HG02759 (cell line): ENCODE data around the gene TAS2R40.

ENCODE experiments used
- ATAC-seq: cut with Tn5 transposase; IDR thresholded peaks from one replicate; pipeline ENCODE4 v1.9.1; 2021; ENCODE audit warnings: mild to moderate bottlenecking, moderate library complexity; ENCODE audit not compliant: unreplicated experiment

Gene TAS2R40

DNA sequence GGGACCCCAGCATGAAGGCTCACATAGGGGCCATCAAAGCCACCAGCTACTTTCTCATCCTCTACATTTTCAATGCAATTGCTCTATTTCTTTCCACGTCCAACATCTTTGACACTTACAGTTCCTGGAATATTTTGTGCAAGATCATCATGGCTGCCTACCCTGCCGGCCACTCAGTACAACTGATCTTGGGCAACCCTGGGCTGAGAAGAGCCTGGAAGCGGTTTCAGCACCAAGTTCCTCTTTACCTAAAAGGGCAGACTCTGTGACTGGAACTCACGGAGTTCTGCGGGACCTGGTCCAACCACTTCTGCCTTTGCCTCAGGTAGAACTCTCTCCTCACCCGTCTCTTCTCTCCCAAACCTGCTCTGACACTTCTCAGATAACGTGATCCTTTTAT is 945 bp downstream of the TAS2R40 start:
- no peak for ATAC-seq

DNA sequence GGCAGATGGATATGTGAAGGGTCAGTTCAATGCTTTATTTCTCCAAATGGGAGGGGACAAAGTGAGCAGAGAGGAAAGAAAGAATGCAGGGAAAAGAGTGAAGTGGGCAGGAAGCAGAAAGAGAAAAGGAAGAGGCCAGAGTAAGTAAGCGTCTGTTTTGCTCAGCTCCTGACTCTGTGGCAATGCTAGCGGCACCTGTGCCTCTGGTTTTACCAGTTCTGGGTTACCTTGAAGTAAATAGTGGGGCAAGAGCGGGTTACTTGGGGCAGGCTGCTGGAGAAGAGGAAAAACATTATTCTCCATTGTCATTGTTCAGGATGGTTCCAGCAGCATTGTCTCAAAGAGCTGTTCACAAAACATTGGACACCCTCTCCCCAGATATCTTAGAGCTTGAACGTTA is 1.9 kb downstream of the TAS2R40 start:
- ATAC-seq = no peak

DNA sequence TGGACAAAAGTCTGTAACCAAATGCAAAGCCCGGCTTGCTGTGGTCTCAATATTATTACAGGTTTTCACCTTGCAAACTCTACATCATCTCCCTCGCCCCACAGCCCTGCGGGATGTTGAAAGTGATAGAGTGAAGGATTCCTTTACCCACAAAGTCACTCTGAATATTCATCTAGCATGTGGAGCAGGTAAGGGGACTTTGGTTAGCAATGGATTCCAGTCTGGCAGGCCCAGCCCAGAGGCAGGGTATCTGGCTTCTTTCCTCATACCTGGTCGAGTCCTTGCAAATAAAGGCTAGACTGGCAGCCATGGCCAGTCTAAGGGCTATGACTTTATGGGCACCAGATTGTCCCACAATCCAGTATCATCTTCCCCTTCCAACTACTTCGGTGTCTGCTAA is 3.2 kb downstream of the TAS2R40 start:
- ATAC-seq = no peak

DNA sequence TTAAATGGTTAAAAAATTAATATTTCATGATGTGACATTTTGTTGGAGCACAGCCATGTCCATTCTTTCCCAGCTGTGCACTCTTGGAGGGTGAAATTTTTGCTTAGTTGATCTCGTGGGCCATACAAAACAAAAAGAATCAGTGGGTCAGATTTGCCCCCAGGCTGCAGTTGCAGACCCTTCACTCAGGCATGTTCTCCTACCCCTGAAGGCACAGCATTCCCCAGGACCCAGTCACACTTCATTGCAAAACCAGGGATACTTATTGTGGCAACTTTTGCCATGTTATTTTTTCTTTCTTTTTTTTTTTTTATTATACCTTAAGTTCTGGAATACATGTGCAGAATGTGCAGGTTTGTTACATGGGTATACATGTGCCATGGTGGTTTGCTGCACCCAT is 6.0 kb downstream of the TAS2R40 start:
- no peak for ATAC-seq

DNA sequence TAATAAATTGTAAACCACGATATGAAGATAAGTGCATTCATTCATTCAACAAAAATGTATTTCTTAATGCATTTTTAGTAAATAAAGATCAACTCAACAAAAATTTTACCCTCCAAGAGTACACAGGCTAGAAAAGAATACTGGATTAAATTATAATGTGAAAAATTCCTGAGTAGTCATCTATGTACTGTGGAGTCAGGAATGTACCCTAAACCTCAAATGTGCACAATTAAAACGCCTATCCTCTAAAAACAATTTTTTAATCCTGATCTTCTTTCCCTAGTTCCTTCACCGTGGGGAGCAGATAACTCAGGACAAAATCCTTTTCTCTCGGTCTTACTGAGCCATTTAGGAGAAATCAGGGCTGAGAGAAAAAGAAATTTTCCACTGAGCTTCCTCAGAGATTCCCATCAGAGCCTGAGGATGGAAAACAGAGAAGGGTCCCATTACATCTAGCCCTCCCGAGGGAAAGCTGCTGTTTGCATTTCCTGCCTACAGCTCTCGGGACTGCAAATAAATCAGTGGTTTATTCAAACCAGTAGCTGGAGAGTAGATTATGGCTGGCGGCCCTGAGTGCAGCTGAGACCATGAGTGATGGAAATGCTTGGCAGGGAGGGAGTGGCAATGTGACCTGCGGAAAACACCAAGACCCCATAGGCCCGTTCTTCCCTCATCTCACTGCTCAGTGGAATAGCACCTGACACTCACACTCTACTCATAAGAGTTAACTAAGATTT is 7.4 kb downstream of the TAS2R40 start:
- ATAC-seq = no peak

DNA sequence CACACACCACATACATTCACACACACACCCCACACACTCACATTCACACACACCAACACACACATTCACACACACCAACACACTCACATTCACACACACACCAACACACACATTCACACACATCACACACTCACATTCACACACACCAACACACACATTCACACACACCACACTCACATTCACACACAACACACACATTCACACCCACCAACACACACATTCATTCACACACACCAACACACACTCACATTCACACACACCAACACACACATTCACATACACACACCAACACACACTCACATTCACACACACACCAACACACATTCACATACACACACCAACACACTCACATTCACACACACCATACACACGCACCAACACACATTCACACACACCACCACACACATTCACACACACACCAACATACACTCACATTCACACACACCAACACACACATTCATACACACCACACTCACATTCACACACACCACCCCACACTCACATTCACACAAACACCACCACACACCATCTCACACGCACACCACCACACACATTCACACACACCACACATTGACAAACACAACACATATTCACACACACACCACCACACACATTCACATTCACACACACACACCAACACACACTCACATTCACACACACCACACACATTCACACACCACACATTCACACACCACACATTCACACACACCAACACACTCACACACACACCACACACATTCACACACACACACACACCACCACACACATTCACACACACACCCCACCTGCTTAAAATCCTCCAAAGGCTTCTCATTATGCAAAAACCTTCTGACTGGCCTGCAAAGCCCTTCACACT is 9.0 kb downstream of the TAS2R40 start:
- no peak for ATAC-seq

DNA sequence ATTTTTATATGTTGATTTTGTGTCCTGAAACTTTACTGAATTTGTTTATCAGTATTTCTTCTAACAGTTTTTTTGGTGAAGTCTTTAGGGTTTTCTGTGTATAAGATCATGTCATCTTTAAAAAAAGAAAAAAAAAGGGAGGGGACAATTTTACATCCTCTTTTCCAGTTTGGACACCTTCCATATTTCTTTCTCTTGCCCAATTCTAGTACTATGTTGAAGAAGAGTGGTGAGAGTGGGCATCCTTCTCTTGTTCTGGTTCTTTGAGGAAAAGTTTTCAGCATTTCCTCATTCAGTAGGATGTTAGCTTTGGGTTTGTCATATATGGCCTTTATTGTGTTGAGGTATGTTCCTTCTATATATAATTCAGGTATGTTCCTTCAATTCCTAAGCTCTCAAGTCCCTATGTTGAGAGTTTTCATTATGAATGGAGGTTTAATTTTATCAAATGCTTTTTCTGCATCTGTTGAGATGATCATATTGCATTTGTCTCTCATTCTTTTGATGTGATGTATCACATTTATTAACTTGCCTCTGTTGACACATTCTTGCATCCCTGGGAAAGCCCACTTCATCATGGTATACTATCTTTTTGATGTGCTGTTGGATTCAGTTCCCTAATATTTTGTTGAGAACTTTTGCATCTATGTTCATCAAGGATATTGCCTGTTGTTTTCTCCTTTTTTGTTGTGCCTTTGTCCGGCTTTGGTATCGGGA is 12.1 kb downstream of the TAS2R40 start:
- ATAC-seq = no peak

DNA sequence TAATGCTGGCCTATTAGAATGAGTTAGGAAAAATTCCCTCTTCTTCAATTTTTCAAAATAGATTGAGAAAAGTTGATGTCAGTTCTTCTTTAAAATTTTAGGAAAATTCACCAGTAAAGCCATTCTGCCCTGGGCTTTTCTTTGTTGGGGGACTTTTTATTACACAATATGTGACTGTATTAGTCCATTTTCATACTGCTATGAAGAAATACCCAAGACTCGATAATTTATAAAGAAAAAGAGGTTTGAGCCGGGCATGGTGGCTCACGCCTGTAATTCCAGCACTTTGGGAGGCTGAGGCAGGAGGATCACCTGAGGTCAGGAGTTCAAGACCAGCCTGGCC is 12.7 kb downstream of the TAS2R40 start:
- ATAC-seq = no peak

DNA sequence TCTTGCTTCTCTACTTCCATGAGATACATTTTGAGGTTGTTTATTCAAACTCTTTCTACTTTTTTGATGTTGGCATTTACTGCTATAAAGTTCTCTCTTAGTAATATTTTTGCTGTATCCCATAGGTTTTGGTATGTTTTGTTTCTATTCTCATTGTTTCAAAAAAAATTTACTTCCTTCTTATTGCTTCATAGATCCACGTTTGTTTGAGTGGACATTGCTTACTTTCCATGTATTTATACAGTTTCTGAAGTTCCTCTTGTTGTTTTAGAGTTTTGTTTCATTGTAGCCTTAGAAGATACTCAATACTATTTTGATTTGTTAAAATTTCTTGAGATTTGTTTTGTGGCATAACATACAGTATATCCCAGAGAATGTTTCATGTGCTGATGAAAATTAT is 13.7 kb downstream of the TAS2R40 start:
- no peak for ATAC-seq

DNA sequence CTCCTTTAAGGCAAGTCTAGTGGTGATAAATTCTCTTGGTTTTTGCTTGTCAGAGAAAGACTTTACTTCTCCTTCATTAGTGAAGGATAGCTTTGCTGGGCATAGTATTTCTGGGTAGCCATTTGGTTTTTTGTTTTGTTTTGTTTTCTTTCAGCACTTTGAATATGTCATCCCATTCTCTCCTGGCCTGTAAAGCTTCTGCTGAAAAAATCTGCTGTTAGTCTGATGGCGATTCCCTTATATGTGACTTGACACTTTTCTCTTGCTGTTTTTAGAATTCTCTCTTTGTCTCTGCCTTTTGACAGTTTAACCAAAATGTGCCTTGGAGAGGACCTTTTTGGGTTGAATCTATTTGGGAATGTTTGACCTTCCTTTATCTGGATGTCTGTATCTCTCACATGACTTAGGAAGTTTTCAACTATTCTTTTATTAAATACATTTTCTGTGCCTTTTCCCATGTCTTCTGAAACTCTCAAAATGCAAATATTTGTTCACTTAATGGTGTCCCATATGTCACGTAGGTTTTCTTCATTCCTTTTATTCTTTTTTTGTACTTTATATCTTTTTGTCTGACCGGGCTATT is 14.7 kb downstream of the TAS2R40 start:
- ATAC-seq = no peak

DNA sequence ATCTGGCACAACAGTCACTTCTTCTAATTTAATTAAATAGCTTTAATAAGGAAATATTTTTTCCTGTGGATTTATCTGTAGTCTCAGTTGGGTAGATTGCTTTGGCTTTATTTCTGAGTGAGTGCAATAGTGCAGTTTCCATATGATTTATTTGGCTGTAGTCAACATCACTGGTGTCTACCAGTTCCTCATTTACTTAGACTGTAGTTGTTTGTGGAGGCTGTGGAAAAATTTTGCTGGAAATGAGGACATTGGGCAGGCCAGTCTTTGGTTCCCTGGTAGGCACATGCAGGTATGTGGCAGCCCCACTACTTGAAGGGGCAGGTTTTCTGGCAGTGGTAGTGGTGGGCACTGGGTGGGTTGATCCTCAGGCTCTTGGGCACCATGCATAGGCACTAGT is 15.5 kb downstream of the TAS2R40 start:
- ATAC-seq = no peak

DNA sequence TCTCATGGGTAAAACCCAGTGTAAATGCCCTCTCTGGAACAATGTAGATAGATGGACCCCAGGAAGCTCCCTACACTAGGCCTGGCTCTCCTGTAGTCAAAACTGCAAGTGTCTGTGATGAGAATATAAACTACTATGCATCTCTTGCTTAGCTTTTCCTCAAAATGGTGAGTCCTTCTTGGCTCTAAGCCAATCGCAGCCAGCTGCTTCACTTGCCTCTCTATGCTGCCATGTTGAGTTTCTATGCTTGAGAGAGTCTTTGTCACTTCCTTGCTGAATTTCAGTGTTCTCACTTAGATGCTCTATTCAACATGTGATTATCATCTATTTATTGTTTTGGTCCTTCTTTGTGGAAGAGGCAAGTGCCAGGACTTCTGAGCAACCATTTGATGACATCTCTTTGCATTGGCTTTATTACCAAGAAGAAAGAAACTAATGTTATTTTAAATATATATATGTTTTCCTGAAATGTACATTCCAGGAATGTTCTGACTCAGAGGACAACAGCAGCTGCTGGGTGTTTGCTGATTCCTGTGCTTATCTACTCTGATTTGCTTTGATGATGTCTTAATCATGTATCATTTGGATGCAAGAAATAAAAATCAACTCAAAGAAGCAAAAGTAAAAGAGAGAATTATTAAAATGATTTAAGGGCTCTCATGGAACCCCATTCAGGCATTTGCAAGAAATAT is 16.6 kb downstream of the TAS2R40 start:
- no peak for ATAC-seq

DNA sequence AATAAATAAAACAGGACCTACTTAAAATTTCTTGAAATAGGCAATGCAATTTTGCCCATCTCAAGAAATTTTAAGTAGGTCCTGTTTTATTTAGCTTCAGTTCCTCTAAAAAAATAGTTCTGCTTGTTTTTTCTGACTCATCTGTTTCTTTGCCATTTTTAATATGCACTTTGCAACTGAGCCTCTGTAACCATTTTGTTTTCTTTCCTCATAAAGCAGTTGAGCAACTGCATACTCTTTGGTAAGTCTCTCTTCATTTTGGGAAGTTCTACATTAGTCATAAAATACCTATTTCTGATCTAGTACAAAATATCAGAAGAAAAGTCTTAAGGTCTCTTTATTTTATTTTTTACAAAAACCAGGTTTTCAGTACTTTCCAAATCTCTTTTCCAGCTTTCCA is 18.0 kb downstream of the TAS2R40 start:
- ATAC-seq = no peak

DNA sequence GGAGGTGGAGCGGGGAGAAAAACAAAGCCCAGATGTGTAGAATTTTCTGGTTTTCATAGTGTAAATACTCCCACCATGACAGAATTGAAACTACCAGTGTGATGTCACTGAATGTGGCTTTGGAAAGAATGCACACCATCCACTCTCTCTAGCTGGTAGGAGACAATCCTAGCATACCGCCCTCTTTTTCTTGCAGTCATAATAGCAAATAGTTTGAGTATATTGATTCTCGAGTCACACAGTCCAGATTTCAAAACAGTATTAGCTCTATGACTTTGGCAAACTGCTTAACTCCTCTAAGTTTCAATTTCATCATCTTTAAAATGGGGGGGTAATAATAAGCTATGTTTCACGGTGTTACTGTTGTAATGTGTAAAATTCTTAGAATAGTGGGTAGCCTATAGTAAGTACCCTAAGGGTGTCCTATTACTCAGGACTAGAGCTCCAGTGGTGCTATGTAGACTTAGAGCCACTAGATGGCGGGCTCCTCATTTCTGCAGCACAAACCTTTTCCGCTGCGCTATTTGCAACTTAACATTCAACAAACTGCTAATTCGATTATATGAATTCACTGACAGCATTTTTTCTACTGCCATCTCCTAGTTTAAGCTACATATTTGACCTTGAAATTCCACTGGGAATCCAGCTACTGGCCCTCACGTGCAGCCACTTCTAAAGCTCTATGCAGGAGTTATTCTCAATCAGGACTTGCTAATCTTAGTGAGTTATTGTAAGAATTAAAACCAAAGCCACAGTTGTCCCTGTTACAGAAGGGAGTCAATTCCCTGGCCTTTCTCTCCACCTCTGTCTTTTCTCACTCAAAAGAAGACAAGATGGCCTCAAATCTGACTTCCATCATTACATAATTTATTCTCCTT is 18.7 kb downstream of the TAS2R40 start:
- ATAC-seq = peak; percentile 92

DNA sequence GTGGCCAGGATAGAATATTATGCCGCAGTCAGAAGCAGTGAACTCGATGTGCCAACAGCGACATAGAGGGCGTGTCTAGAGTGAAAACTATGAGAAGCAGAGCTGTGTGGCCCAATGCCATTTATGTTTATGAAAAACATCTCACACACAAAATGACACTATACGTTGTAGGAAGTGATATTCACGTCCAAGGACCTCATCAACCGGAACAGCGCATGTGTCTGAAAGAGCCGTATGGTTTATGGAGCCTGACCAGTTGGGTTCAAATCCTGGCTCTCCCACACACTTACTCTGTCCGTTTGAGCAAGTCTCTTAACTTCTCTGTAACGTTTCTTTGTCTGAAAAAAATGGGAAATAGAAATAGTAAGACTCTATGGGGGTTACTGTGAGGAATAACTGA is 20.5 kb downstream of the TAS2R40 start:
- no peak for ATAC-seq

DNA sequence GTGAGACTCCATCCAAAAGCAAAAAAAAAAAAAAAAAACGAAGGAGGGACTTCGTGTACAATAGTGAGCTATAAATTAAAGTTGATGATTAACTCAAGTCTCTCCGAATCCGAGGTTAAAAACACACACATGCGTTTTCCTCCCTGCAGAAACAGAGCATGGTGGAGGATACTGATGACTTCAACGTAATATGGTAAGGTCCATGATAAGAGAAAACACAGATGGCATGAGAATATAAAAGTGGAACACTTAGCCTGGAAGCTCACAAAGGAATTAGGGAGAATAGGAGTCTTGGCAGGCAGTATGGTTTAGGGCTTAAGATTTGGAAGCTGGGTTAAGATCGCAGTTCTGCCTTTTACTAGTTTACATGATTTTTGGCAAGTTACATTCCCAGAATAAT is 21.3 kb downstream of the TAS2R40 start:
- no peak for ATAC-seq

DNA sequence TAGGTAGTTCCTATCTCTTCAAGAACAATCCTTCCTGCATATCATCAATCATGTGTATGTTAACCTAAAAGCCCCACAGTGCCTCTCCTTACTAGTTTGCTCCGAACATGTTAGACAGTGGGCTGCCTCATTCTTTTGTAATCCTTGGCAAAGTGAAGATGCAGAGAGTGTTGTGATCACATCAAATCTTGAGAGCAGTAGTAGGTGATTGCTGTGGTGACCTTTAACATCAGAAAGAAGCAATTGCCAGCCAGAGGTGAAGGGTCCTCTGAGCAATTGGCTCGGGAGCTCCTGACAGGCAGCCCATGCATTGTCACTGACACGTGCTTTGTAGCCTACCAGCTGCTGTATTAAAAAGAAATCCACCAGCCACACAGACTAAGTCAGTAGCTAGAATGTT is 21.8 kb downstream of the TAS2R40 start:
- no peak for ATAC-seq

DNA sequence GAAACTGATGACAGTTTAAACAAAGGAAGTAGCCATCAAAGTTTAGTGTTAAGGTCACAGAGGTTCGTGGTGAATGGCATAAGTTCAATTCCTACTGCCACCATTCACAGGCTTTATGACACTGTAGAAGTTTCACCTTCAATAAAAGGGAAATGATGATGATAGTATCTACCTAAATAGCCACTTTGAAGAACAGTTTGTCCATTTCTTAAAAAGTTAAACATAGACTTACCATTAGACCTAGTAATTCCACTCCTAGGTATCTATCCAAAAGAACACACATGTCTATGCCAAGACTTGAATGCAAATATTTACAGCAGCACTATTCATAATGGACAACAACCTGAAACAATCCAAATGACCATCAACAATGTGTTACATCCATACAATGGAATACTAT is 22.5 kb downstream of the TAS2R40 start:
- no peak for ATAC-seq

DNA sequence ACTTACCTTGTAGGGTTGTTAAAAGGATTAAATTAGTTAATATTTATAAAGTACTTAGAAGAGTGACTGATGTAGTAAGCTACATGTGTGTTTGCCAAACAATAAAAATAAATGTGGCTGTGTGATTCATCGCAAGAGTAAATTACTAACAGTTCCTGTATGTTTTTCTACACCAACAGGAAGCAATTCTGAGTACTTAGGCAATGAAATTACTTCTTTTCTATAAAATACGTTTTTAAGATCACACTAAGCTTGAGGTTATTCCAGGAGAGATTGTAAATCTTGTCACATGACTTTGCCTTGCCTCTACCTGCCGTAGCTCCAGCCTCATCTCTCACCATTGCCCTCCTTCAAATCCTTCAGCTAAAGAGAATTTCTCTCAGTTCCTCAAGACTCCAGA is 23.3 kb downstream of the TAS2R40 start:
- no peak for ATAC-seq

DNA sequence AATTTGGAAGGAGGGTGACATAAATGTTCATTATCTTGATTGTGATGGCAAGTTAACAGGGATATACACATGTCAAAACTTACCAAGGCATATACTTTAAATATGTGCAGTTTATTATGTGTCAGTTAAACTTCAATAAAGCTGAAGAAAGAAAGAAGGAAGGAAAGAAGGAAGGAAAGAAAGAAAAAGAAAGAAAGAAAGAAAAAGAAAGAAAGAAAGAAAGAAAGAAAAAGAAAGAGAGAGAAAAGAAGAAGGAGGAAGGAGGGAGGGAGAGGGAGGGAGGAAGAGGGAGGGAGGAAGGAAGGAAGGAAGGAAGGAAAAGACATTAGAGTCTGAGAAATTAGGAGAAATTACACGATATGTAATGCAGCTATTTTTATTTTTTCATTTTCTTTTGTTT is 25.5 kb downstream of the TAS2R40 start:
- no peak for ATAC-seq
